ENCODE data around the gene ZNF532. TPM values are rescaled to one million over a fixed set of nuclear protein-coding genes. Genes with fewer than 3 reads are reported as not detected.
"Not testable (repeated sequence)": the region's sequence is repeated elsewhere in the genome, so short reads cannot be mapped to it uniquely, and the experiment has no call there.

ZNF532 gene
- 71.8 TPM for total RNA-seq
- long read RNA-seq, full-length matches to known transcripts, result 3 of 25 reads
- long read RNA-seq, partial matches to known transcripts, result 9 of 25 reads
- long read RNA-seq, other reads (novel, unspliced or antisense), result 13 of 25 reads

GRCh38 chr18:58864146-58865032, at the start of gene ZNF532:
Gene ZNF532 (plus strand): TSS chr18:58864877. CDS start in a region left out here.
- intact Hi-C loops (cut with DNase I), result loop anchor here (1.0 to 5.0 kb wide), 3 partner anchors 77 to 193 kb away; no protein-coding TSS in a partner anchor
- no peak for DNase-seq (ENCODE audit: low spot score)

GRCh38 chr18:58819051-58819450, 45.6 kb upstream of the ZNF532 start:
- intact Hi-C loops (cut with DNase I), result no loop called here

GRCh38 chr18:58820251-58820650, 44.4 kb upstream of the ZNF532 start:
- intact Hi-C loops (cut with DNase I), result no loop called here
- DNase-seq (ENCODE audit: low spot score), result no peak

More at GRCh38 chr18:58819051-58819450, 45.6 kb upstream of the ZNF532 start:
- DNase-seq (ENCODE audit: low spot score), result no peak

- intact Hi-C loops (cut with DNase I), result no loop called here
- no peak for DNase-seq (ENCODE audit: low spot score)
Observed at GRCh38 chr18:58822944-58823343, 41.7 kb upstream of the ZNF532 start.

GRCh38 chr18:58823412-58823811, 41.3 kb upstream of the ZNF532 start:
- no peak for DNase-seq (ENCODE audit: low spot score)
- intact Hi-C loops (cut with DNase I), result no loop called here

GRCh38 chr18:58826926-58827325, 37.8 kb upstream of the ZNF532 start:
- DNase-seq (ENCODE audit: low spot score); intact Hi-C loops (cut with DNase I): not testable (repeated sequence)

GRCh38 chr18:58827428-58827827, 37.2 kb upstream of the ZNF532 start:
- DNase-seq (ENCODE audit: low spot score), result no peak
- intact Hi-C loops (cut with DNase I), result no loop called here

GRCh38 chr18:58827886-58828285, 36.8 kb upstream of the ZNF532 start:
- no peak for DNase-seq (ENCODE audit: low spot score)
- intact Hi-C loops (cut with DNase I), result no loop called here

- intact Hi-C loops (cut with DNase I), result no loop called here
- DNase-seq (ENCODE audit: low spot score), result no peak
Observed at GRCh38 chr18:58828399-58829121, 36.1 kb upstream of the ZNF532 start.

- DNase-seq (ENCODE audit: low spot score), result no peak
- intact Hi-C loops (cut with DNase I), result no loop called here
Observed at GRCh38 chr18:58829263-58829662, 35.4 kb upstream of the ZNF532 start.

GRCh38 chr18:58829886-58830285, 34.8 kb upstream of the ZNF532 start:
- intact Hi-C loops (cut with DNase I); DNase-seq (ENCODE audit: low spot score): not testable (repeated sequence)

- DNase-seq (ENCODE audit: low spot score), result no peak
- intact Hi-C loops (cut with DNase I), result no loop called here
Observed at GRCh38 chr18:58831606-58832005, 33.1 kb upstream of the ZNF532 start.

- intact Hi-C loops (cut with DNase I), result no loop called here
- no peak for DNase-seq (ENCODE audit: low spot score)
Observed at GRCh38 chr18:58838165-58838860, 26.4 kb upstream of the ZNF532 start.

GRCh38 chr18:58838946-58839345, 25.7 kb upstream of the ZNF532 start:
- DNase-seq (ENCODE audit: low spot score), result no peak
- intact Hi-C loops (cut with DNase I), result no loop called here

GRCh38 chr18:58842978-58843687, 21.5 kb upstream of the ZNF532 start:
- DNase-seq (ENCODE audit: low spot score), result no peak
- intact Hi-C loops (cut with DNase I), result no loop called here

GRCh38 chr18:58843688-58844035, 21.0 kb upstream of the ZNF532 start:
- DNase-seq (ENCODE audit: low spot score), result no peak
- intact Hi-C loops (cut with DNase I), result no loop called here

- DNase-seq (ENCODE audit: low spot score), result no peak
- intact Hi-C loops (cut with DNase I), result loop anchor here (5.0 kb wide), 2 partner anchors 58 to 147 kb away; no protein-coding TSS in a partner anchor
Observed at GRCh38 chr18:58844871-58845270, 19.8 kb upstream of the ZNF532 start.

GRCh38 chr18:58845928-58846724, 18.6 kb upstream of the ZNF532 start:
- intact Hi-C loops (cut with DNase I), result loop anchor here (5.0 kb wide), 2 partner anchors 59 to 146 kb away; no protein-coding TSS in a partner anchor
- no peak for DNase-seq (ENCODE audit: low spot score)
